LoVo (cell line): ENCODE results near the gene GRIK4.
A peak's percentile ranks its signal among the peaks of the same experiment; 100 is the strongest.

Experiments used
- DNase-seq: peaks from one replicate; pipeline ENCODE4 v3.0.0-alpha.2; 2016; ENCODE audit warnings: low spot score

The GRIK4 gene

GRCh38 chr11:120883404-120884080, 372.0 kb downstream of the GRIK4 start:
- DNase-seq, result no peak

DNA sequence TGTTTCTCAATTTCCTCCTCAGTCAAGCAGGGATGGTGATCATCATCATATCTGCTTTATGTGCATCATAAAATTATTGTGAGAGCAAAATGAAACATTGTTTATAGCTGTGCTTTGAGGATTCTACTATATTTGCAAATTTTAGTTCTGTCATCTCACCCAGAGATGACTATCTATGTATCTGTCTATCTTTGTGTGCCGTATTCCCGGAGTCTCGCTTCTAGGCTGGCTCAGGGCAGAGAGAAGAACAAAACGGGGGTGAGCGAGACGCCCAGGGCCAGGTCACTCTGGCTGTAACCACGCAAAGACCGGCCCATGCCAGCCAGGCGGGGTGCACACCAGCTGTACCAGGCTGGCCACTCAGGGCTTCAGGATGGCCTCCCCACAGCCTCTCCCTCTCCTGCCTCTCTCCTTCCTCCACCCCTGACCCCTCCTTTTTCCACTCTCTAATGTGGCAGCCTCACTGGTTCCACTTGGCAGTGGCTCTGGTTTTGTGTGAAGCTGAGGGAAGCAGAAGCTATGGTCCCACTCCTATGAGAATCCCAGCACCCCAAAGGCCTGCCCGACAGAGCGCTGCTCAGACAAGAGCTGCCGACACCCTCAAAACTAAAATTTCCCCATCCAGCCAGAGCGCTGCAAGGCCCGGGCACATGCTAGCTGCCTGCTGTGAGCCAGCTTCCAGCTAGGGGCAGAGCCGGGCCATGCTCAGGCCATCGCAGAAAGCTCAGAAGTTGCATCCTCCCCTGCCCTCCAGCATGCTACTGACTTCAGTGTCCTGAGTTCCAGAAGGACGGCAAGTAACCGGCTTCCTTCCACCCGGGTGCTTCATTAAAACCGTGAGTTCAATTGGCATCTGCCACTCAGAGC, 372.8 kb downstream of the GRIK4 start:
- DNase-seq, result no peak

DNA sequence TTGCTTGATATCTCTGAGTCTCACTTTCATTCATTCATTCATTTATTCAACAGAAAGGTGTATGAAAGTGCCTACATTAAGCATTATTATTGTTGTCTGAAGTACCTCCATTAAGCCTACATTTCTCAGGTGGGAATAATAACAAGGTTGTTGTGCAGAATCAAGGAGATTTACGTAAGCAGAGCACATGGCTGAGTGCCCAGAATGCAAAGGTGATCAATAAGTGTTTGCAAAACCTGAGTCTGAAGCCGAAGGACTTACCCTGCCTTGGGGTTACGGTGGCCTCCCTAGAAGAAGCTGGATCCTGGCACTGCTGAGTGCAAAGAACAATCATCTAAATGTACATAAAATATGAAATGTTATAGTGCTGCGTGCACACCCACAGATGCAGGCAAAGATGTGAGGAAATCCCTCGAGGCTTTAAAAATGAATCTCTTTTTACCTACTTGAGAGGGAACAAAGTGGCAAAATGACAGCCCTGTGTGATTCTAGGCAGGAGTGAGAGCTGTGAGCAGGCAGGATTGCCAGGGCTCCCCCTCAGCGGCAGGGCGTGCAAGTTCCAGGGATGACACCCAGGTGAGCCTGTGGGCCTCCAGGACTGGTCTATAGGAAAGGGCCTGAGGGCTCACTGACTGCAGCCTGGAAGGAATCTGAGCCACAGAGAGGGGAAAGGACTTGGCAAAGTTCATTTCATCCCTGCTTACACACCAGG, 379.2 kb downstream of the GRIK4 start:
- DNase-seq, result no peak

GRCh38 chr11:120893440-120894201, 382.1 kb downstream of the GRIK4 start:
- DNase-seq, result no peak

GRCh38 chr11:120894202-120894985, 382.8 kb downstream of the GRIK4 start:
- no peak for DNase-seq

DNA sequence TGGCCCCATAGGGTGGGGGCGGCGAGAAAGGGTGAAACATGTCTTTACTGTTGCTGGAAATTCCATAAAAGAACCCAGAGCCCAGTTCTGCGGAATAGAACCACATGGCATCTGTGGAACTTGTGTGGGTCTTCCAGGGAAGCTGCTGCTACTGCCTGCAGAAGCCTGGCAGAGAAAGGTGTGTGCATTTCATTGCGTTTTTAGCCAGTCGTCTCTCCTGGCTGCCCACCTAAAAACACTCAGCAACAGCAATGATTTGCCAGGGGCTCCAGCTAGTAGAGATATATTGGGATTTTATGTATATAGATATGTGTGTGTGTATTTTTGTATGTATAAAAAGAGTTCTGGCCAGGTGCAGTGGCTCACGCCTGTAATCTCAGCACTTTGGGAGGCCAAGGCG, 385.1 kb downstream of the GRIK4 start:
- DNase-seq, result no peak

DNA sequence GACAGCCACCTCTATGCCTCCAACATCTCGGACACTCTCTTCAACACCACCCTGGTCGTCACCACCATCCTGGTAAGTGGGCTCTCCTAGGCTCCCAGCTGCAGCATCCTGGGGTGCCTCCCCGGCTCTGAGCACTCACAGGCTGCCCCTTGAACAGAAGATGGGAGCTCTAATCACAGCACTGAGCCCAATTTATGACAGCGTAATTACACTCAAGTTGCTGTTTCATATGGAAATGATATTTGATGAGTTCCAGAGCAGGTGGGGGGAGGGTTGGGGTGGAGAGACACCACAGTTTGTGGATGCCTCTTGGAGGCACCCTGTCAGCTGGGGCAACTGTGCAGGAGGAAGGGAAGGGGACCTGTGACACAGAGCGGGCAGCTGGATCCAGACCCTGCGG, 387.0 kb downstream of the GRIK4 start:
- DNase-seq, result no peak

GRCh38 chr11:120899720-120900119, 388.2 kb downstream of the GRIK4 start:
- no peak for DNase-seq

DNA sequence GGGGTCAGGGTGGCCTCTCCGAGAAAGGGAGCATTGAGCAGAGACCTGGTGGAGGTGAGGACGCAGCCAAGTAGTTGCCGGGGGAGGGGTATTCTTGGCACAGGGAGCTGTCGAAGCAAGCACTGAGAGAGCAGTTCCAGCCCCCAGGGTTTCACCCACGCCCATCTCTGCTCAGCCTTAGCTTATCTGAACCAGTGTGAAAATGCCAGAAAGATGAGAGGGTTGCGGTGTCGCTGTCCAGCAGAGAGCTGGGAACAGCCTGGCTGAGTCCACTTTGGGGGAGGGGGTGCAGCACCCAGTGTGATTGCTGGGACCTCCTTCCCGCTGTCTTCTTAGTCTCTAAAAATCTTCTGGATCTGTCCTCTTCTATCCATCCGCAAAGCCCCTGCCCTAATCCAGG, 389.1 kb downstream of the GRIK4 start:
- DNase-seq, result no peak

DNA sequence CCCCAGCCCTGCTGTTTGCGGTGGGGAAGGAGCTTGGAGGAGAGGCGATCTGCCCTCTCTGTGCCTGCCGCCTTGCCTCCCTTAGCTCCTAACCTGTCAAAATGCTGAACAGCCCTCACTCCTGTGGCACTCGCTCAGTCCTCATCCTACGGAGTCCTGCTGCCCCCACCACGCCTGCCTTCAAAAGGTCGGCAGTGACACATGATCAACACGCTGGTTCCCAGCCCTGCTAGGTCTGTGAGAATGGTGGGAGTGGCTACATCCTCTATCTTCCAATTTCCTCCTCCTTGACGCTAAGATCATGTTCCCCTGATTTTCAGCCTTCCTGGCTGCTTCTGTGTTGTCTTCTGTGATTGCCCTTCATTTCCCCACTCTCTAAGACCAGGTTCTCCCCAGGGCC, 392.1 kb downstream of the GRIK4 start:
- no peak for DNase-seq

- no peak for DNase-seq
Measured at GRCh38 chr11:120904116-120904515, 392.6 kb downstream of the GRIK4 start.

GRCh38 chr11:120906766-120907165, 395.2 kb downstream of the GRIK4 start:
- DNase-seq, result no peak

- DNase-seq, result no peak
Measured at GRCh38 chr11:120907971-120908370, 396.4 kb downstream of the GRIK4 start.

DNA sequence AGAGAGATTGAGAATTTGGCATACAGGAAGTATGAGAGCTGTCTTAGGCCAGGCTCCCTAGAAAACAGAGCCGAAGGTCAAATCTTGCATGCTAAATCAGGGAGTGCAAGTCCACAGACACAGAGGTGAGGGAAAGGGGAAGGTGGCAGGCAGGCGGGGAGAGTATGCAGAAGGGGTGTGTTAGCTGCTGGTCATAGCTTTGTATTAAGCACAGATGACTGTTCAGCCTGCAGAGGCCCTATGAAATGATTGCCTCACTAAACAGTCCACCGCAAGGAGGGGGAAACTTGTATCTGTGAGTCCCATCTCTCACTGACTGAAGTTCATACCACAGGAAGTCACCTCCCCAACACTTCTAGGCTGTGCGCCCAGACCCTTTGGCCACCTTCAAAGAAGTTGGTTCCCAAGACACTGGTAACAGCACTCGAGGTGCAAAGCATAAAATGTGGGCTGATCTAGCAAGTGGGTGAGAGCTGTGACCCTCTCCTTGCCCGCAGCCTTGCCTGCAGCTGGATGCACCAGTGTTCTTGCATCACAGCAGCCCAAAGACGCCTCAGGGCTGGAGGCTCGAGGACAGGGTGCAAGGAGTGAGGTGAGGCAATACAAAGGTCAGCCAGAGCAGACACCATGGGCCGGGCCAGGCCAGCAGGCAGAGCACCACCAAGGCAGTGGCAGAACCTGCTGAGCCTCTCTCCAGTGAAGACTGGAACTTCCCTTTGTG, 397.1 kb downstream of the GRIK4 start:
- no peak for DNase-seq

GRCh38 chr11:120909676-120910416, 398.3 kb downstream of the GRIK4 start:
- no peak for DNase-seq

- DNase-seq, result no peak
Measured at GRCh38 chr11:120911943-120912342, 400.4 kb downstream of the GRIK4 start.

- DNase-seq, result peak; percentile 7
Measured at GRCh38 chr11:120912504-120912903, 401.0 kb downstream of the GRIK4 start.

DNA sequence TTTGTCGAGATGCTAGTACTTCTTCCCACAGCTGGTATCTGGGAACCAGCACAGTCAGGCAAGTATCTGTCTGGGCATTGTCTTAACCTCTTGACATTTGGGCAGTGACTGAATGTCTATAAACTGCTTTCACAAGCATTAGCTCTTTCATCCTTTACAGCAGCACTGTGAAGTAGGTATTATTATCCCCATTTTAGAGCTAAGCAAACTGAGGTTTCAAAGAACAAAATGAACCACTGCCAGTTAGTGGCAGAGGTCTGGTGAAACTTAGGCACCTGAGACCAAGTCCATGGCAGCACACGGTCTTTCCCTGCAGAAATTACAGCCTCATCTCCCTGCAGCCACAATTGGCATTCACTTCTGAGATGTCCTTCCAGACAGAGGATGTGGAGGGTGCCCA, 401.4 kb downstream of the GRIK4 start:
- DNase-seq, result no peak

- no peak for DNase-seq
Measured at GRCh38 chr11:120914021-120914420, 402.5 kb downstream of the GRIK4 start.

- DNase-seq, result no peak
Measured at GRCh38 chr11:120914601-120915000, 403.1 kb downstream of the GRIK4 start.
